ENCODE data around the gene HOMEZ. TPM values are rescaled to one million over a fixed set of nuclear protein-coding genes. Genes with fewer than 3 reads are reported as not detected.

Gene HOMEZ
- total RNA-seq, 1 donor from 2014 or later, result 10.4 TPM

DNA sequence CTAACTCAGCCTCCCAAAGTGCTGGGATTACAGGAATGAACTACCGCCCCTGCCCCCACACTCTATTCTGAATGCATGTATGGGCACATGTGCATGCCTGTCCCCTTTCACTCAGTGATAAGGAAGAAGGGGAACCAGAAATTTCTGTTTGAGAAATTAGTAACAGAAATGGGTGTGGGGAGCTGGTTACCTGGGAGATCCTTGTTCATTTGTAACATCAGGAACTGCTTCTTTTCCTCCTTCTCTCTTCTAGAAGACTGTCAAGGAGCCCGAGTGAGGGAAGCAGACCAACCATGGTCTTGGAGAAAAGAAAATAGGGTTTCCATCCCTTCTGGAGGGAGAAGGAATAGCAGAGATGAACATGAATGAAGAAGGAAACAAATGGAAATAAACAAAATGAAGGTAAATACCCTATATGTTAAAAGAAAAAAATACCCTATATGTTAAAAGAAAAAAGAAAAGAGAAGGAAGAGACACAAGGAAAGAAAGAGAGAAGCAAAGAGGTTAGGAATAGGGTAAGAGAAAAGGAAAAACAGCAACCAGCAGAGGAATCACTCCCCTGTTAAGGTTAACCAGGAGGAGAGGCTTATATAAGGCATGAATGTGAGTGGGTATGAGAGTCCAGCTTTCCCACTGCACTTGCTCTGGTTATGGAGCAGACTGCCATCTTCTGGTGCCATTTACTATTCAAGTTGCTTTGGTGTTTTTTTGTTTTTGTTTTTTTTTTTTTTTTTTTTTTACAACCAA is 13.5 kb upstream of the HOMEZ start:
- TF ChIP-seq, protein P1, sequence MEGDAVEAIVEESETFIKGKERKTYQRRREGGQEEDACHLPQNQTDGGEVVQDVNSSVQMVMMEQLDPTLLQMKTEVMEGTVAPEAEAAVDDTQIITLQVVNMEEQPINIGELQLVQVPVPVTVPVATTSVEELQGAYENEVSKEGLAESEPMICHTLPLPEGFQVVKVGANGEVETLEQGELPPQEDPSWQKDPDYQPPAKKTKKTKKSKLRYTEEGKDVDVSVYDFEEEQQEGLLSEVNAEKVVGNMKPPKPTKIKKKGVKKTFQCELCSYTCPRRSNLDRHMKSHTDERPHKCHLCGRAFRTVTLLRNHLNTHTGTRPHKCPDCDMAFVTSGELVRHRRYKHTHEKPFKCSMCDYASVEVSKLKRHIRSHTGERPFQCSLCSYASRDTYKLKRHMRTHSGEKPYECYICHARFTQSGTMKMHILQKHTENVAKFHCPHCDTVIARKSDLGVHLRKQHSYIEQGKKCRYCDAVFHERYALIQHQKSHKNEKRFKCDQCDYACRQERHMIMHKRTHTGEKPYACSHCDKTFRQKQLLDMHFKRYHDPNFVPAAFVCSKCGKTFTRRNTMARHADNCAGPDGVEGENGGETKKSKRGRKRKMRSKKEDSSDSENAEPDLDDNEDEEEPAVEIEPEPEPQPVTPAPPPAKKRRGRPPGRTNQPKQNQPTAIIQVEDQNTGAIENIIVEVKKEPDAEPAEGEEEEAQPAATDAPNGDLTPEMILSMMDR (conservative IDR thresholded peaks at IDR 0.05; ENCODE audit: low read depth, low read length), result peak; percentile 59
- no peak for DNase-seq (ENCODE audit: low read depth)
- H3K4me3 ChIP-seq (ENCODE audit: low read depth, low read length), result no peak overlapping the region

DNA sequence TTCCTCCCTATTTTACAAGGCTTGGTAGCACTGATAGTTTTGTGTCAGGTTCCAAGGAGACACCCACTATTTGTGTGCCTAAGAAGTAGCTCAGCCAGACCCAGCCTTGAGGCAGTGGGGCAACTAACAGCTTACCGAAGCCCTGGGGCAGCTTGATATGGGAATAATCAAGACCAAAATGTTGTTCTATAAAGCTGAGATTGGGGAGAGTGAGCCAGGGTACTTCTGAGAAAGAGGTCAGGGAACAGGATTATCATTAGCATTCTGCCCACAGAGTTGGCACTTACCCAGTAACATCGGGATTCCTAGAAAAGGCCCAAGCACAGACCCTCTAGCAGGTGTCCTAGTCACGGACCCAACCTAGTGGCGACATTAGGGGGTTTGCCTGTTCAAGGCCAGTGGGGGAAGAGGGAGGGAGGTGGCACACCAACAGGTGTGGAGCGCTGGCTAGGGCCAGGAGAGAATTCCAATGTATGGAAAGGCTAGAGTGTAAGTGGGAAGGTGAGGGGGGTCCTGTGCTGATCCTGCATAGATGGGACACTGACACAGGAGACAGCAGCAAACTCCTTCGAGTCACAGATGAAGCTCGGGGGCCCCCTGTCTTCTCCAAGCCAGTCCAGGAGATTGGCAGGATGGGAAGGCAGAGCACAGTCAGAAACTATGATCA is 11.8 kb upstream of the HOMEZ start:
- no peak overlapping the region for H3K4me3 ChIP-seq (ENCODE audit: low read depth, low read length)
- TF ChIP-seq, protein P1 (conservative IDR thresholded peaks at IDR 0.05; ENCODE audit: low read depth, low read length), result no peak
- no peak for DNase-seq (ENCODE audit: low read depth)

- TF ChIP-seq, protein P1 (conservative IDR thresholded peaks at IDR 0.05; ENCODE audit: low read depth, low read length), result no peak
- H3K4me3 ChIP-seq (ENCODE audit: low read depth, low read length), result no peak overlapping the region
- no peak for DNase-seq (ENCODE audit: low read depth)
Observed at GRCh38 chr14:23297096-23297495, 11.2 kb upstream of the HOMEZ start.

DNA sequence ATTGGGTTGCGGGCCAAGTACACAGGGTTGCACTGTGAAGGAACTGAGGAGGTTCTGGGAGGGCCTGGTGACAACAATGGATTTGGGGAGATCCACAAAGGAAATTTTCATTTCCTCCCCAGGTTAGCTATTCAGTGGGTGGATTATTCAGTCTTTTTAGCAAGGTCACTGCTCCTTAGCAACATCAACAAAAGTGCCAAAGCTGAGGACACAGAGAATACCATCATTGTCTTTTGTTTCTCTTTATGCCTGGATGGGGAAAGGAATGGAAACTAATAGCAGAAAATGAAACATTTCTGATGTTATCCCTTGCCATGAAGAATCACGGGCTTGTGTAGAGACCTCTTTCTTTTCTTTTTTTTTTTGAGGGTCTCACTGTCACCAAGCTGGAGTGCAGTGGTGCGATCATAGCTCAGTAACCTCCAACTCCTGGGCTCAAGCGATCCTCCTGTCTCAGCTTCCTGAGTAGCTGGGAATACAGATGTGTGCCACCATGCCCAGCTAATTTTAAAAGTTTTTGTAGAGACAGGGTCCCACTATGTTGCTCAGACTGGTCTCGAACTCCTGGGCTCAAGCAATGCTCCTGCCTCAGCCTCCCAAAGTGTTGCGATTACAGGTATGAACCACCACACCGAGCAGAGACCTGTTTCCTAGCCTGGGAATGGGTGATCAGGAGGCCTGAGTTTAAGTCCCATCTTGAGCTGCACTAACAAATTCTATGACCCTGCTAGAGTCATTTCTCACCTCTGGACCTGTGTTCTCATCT is 10.3 kb upstream of the HOMEZ start:
- H3K4me3 ChIP-seq (ENCODE audit: low read depth, low read length), result no peak overlapping the region
- no peak for DNase-seq (ENCODE audit: low read depth)
- TF ChIP-seq, protein P1 (conservative IDR thresholded peaks at IDR 0.05; ENCODE audit: low read depth, low read length), result no peak

DNA sequence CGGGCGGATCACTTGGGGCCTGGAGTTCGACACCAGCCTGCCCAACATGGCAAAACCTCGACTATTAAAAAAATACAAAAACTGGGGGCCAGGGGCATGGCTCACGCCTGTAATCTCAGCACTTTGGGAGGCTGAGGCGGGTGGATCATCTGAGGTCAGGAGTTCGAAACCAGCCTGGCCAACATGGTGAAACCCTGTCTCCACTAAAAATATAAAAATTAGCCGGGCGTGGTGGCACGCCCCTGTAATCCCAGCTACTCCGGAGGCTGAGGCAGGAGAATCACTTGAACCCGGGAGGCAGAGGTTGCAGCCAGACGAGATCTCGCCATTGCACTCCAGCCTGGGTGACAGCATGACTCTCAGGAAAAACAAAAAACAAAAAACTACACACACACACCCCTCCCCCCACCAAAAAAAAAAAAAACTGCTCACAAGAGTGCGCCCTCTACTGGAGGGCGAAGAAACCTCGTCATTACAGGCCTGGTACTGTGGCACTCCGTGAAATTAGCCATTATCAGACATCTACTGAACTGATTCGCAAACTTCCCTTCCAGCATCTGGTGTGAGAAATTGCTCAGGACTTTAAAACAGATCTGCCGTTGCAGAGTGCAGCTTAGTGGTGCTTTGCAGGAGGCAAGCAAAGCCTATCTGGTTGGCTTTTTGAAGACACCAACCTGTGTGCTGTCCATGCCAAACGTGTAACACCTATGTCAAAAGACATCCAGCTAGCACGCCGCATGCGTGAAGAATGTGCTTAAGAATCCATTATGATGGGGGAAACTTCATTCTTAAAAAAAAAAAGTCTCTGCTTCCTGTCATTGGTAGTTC is 9.0 kb upstream of the HOMEZ start:
- no peak for DNase-seq (ENCODE audit: low read depth)
- TF ChIP-seq, protein P1 (conservative IDR thresholded peaks at IDR 0.05; ENCODE audit: low read depth, low read length), result peak; percentile 94
- H3K4me3 ChIP-seq (ENCODE audit: low read depth, low read length), result no peak overlapping the region

DNA sequence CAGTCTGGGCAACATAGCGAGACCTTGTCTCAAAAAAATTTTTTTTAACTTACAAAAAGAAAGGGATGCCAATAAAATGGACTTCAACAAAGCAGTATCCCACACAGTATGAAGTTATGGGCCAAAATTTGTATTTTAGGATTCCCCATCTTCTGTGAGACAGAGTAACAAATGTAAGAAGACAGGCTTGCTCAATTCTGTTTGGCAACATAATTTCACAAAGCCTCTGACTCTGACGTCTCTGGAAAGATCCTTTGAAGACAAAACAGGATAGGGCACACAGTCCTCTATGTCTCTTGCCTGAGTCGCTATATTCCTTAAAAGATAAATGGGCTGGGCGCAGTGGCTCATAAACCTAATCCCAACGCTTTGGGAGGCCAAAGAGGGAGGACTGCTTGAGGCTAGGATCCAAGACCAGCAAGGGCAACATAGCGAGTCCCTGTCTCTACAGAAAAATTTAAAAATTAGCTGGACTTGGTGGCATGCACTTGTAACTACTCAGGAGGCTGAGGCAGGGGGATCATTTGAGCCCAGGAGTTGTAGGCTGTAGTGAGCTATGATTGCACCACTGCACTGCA is 1.1 kb upstream of the HOMEZ start:
- H3K4me3 ChIP-seq (ENCODE audit: low read depth, low read length), result peak overlapping the region; percentile 98
- TF ChIP-seq, protein P1 (conservative IDR thresholded peaks at IDR 0.05; ENCODE audit: low read depth, low read length), result no peak
- DNase-seq (ENCODE audit: low read depth), result no peak

Measured in epithelial cell of proximal tubule (primary cell).